ENCODE results near the gene USP21. TPM values are rescaled to one million over a fixed set of nuclear protein-coding genes. Genes with fewer than 3 reads are reported as not detected.

Gene USP21
- total and polyA plus RNA-seq, 9 of the 15 experiments (the other 6 are each of a cell fraction or from before 2014, with no cell fraction given), result 4.9 to 52.4 (median 21.6) TPM

- TF ChIP-seq ZNF41 (CRISPR knock-in tag; conservative IDR thresholded peaks at IDR 0.05) (no peak), MCM2 (IDR thresholded peaks at IDR 0.05; ENCODE audit: low read depth) (no peak), ARID1B (IDR thresholded peaks at IDR 0.05) (0 out of 2 replicates have a peak, but pooled peaks have one; percentile 22), ZKSCAN3 (CRISPR knock-in tag; IDR thresholded peaks at IDR 0.05) (no peak), HMG20B (CRISPR knock-in tag; IDR thresholded peaks at IDR 0.05) (no peak), ZNF644 (tag; IDR thresholded peaks at IDR 0.05; ENCODE audit: low read depth) (no peak), ZNF121 (CRISPR knock-in tag; conservative IDR thresholded peaks at IDR 0.05) (no peak), ZNF165 (CRISPR knock-in tag; IDR thresholded peaks at IDR 0.05; ENCODE audit: borderline replicate concordance) (no peak), ZFX (CRISPR knock-in tag; IDR thresholded peaks at IDR 0.05) (no peak)
- TF ChIP-seq, protein P1, sequence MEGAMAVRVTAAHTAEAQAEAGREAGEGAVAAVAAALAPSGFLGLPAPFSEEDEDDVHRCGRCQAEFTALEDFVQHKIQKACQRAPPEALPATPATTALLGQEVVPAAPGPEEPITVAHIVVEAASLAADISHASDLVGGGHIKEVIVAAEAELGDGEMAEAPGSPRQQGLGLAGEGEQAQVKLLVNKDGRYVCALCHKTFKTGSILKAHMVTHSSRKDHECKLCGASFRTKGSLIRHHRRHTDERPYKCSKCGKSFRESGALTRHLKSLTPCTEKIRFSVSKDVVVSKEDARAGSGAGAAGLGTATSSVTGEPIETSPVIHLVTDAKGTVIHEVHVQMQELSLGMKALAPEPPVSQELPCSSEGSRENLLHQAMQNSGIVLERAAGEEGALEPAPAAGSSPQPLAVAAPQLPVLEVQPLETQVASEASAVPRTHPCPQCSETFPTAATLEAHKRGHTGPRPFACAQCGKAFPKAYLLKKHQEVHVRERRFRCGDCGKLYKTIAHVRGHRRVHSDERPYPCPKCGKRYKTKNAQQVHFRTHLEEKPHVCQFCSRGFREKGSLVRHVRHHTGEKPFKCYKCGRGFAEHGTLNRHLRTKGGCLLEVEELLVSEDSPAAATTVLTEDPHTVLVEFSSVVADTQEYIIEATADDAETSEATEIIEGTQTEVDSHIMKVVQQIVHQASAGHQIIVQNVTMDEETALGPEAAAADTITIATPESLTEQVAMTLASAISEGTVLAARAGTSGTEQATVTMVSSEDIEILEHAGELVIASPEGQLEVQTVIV (CRISPR knock-in tag; IDR thresholded peaks at IDR 0.05; ENCODE audit: borderline replicate concordance), result no peak
- TF ChIP-seq, protein P2, sequence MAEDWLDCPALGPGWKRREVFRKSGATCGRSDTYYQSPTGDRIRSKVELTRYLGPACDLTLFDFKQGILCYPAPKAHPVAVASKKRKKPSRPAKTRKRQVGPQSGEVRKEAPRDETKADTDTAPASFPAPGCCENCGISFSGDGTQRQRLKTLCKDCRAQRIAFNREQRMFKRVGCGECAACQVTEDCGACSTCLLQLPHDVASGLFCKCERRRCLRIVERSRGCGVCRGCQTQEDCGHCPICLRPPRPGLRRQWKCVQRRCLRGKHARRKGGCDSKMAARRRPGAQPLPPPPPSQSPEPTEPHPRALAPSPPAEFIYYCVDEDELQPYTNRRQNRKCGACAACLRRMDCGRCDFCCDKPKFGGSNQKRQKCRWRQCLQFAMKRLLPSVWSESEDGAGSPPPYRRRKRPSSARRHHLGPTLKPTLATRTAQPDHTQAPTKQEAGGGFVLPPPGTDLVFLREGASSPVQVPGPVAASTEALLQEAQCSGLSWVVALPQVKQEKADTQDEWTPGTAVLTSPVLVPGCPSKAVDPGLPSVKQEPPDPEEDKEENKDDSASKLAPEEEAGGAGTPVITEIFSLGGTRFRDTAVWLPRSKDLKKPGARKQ (CRISPR knock-in tag; IDR thresholded peaks at IDR 0.05), result no peak
Observed at GRCh38 chr1:161182214-161182613, 22.9 kb downstream of the USP21 start (continued).
